Upper lobe of left lung (tissue), 4 donors: ENCODE data around the gene GALNT5.

Experiments
- CTCF ChIP-seq, 6 experiments: fragments of 450-650 bp in 4 of 6; fragments of 200-600 bp in 2 of 6; sonication (generic) in 2 of 6; IDR thresholded peaks; one replicate each; pipeline ENCODE4 v1.5.1; 2016 to 2019; ENCODE audit warnings: antibody characterized with exemption in 6 of 6
- EP300 ChIP-seq, 4 donors: sonication (generic); formaldehyde crosslinking; IDR thresholded peaks; one replicate each; pipeline ENCODE4 v1.5.1; 2017; ENCODE audit warnings: antibody characterized with exemption in 4 of 4, control low read depth in 2 of 4
- POLR2A ChIP-seq, 4 donors: fragments of 450-650 bp; IDR thresholded peaks; one replicate each; pipeline ENCODE4 v1.5.1; 2016 to 2017; ENCODE audit warnings: antibody characterized with exemption in 4 of 4, mild to moderate bottlenecking in 2 of 4
- POLR2AphosphoS5 ChIP-seq, 2 donors: sonication (generic); formaldehyde crosslinking; IDR thresholded peaks; one replicate each; pipeline ENCODE4 v1.5.1; 2017; ENCODE audit warnings: antibody characterized with exemption in 2 of 2

DNA sequence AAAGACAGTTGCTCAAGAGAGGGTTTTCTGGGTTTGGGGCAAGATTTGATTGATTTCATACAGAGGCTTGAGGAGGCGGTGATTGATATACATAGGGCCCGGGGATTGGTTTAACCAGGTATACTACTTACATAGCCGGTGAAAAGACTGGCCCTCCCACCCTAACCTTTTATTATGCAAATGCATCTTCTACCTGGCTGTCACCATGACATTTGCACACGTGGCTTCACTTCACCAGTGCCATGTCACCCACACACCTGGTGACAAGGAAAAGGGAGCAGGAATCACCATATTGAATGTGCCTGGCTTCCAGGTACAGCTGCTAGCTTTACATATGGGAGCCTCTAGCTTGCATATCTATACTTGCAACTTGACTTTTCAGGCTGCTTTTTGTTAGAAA is 58.4 kb downstream of the GALNT5 start:
- TF ChIP-seq CTCF (IDR thresholded peaks at IDR 0.05) (no peak), POLR2AphosphoS5 (IDR thresholded peaks at IDR 0.05) (no peak), POLR2A (IDR thresholded peaks at IDR 0.05) (no peak), EP300 (IDR thresholded peaks at IDR 0.05) (no peak)
